GM12878 (cell line): ENCODE results near the gene KLHDC1. TPM values are rescaled to one million over a fixed set of nuclear protein-coding genes. Genes with fewer than 3 reads are reported as not detected.

Source experiments
- ATAC-seq: fragments of 200-7000 bp; cut with Tn5 transposase; 3 replicates; pipeline ENCODE4 v1.9.1; 2020; ENCODE audit warnings: mild to moderate bottlenecking, moderate library complexity
- Bru-seq: library from RNA; stranded (reverse); fragments of 400-500 nt; gene quantifications from one replicate; lab custom pipeline; 2021; lab: Mats Ljungman, UMichigan
- BruChase-seq, 2 experiments: library from RNA; stranded (reverse); fragments of 400-500 nt; gene quantifications; one replicate each; lab custom pipeline; 2021; lab: Mats Ljungman, UMichigan
- BruUV-seq: library from RNA; stranded (reverse); fragments of 400-500 nt; replicated peaks from 2 replicates; lab custom pipeline; 2021; lab: Mats Ljungman, UMichigan
- CTCF ChIA-PET: fragments of 300-600 bp; sonication (Branson Sonifier 250); formaldehyde crosslinking; extraction: SDS; loops from one replicate; lab custom pipeline; 2021; ENCODE audit warnings: inconsistent platforms; lab: Yijun Ruan, JAX
- POLR2A ChIA-PET: fragments of 350-600 bp; formaldehyde crosslinking; extraction: SDS; loops from one replicate; lab custom pipeline; 2021; ENCODE audit warnings: inconsistent platforms; lab: Charles Lee
- RAD21 ChIA-PET: fragments of 300-600 bp; sonication (Branson Sonifier 250); formaldehyde crosslinking; loops from one replicate; lab custom pipeline; 2023; ENCODE audit warnings: antibody characterized with exemption; ENCODE audit not compliant: unreplicated experiment; lab: Charles Lee
- SMC1A ChIA-PET: fragments of 300-600 bp; sonication (Branson Sonifier 250); formaldehyde crosslinking; loops from one replicate; lab custom pipeline; 2023; ENCODE audit not compliant: unreplicated experiment, uncharacterized antibody; lab: Charles Lee
- DNase-seq: peaks from one replicate; pipeline ENCODE4 v3.0.0-alpha.2; 2011; ENCODE audit warnings: low read depth, low spot score
- FAIRE-seq: peaks from 3 replicates; lab custom pipeline; 2011; peaks lifted over from hg19 to GRCh38; lab: Jason Lieb, UNC
- H2AFZ ChIP-seq: 2 replicates; pipeline ENCODE4 v1.6.0; 2011; ENCODE audit warnings: low read depth, low read length, control low read depth; ENCODE audit not compliant: control insufficient read depth
- H3K27ac ChIP-seq: 2 replicates; pipeline ENCODE4 v1.5.1; 2011; ENCODE audit warnings: control low read depth; ENCODE audit not compliant: control insufficient read depth, insufficient read depth
- H3K27me3 ChIP-seq, 2 experiments: replicated peaks in 1 of 2; 2 replicates each; pipeline versions ENCODE4 v1.6.0 to v1.6.1; 2011; ENCODE audit warnings: low read length in 1 of 2; ENCODE audit not compliant: control insufficient read depth in 2 of 2, insufficient read depth in 2 of 2
- H3K36me3 ChIP-seq, 2 experiments: 2 replicates each; pipeline ENCODE4 v1.5.1; 2011; ENCODE audit warnings: low read length in 1 of 2; ENCODE audit not compliant: control insufficient read depth in 2 of 2, insufficient read depth in 2 of 2
- H3K4me1 ChIP-seq: 2 replicates; pipeline ENCODE4 v1.6.1; 2011; ENCODE audit warnings: mild to moderate bottlenecking, low read length, moderate library complexity, mixed read lengths; ENCODE audit not compliant: control insufficient read depth, insufficient read depth
- H3K4me2 ChIP-seq: 2 replicates; pipeline ENCODE4 v1.6.0; 2011; ENCODE audit warnings: control low read depth; ENCODE audit not compliant: control insufficient read depth, insufficient read depth
- H3K4me3 ChIP-seq: fragments of 200-600 bp; sonication (generic); 2 replicates; pipeline ENCODE4 v1.5.1; 2016
- H3K79me2 ChIP-seq: 2 replicates; pipeline ENCODE4 v1.6.0; 2011; ENCODE audit warnings: low read length; ENCODE audit not compliant: control insufficient read depth, insufficient read depth
- H3K9ac ChIP-seq: 2 replicates; pipeline ENCODE4 v1.8.0; 2011; ENCODE audit warnings: low read length, control low read depth, mixed read lengths; ENCODE audit not compliant: control insufficient read depth, insufficient read depth
- H3K9me3 ChIP-seq: replicated peaks from 3 replicates; pipeline ENCODE4 v1.5.1; 2011; ENCODE audit warnings: mild to moderate bottlenecking, low read length; ENCODE audit not compliant: control insufficient read depth, insufficient read depth
- H4K20me1 ChIP-seq: 2 replicates; pipeline ENCODE4 v1.6.0; 2011; ENCODE audit not compliant: control insufficient read depth, insufficient read depth
- BHLHE40 ChIP-seq, 2 experiments: fragments of 450-650 bp in 1 of 2; IDR thresholded peaks; 2 replicates each; pipeline ENCODE4 v1.6.1; 2011 to 2017; ENCODE audit warnings: low read depth in 2 of 2, borderline replicate concordance in 1 of 2, improper control_type of control experiment in 1 of 2, low read length in 1 of 2, mild to moderate bottlenecking in 1 of 2
- CHD2 ChIP-seq: IDR thresholded peaks from 2 replicates; pipeline ENCODE4 v1.6.1; 2011; ENCODE audit warnings: low read depth, low read length, improper control_type of control experiment, borderline replicate concordance
- EED ChIP-seq: sonication (generic); IDR thresholded peaks from 2 replicates; pipeline ENCODE4 v1.6.1; 2016; ENCODE audit warnings: antibody characterized with exemption, low read depth
- MTA2 ChIP-seq: fragments of 450-650 bp; IDR thresholded peaks from 2 replicates; pipeline ENCODE4 v1.6.1; 2016; ENCODE audit warnings: low read depth, mild to moderate bottlenecking, moderate library complexity
- MTA3 ChIP-seq: IDR thresholded peaks from 2 replicates; pipeline ENCODE4 v1.6.1; 2012; ENCODE audit warnings: low read length, inconsistent platforms, borderline replicate concordance
- MXI1 ChIP-seq: fragments of 150-350 bp; IDR thresholded peaks from 2 replicates; pipeline ENCODE4 v1.6.1; 2011; ENCODE audit warnings: low read depth, mild to moderate bottlenecking, inconsistent platforms, low read length, improper control_type of control experiment
- SMAD5 ChIP-seq: IDR thresholded peaks from 2 replicates; pipeline ENCODE4 v1.6.1; 2016; ENCODE audit warnings: antibody characterized with exemption, low read depth
- SP1 ChIP-seq: IDR thresholded peaks from one replicate; pipeline ENCODE4 v1.6.1; 2011; ENCODE audit warnings: low read depth, low read length
- SUPT20H ChIP-seq: IDR thresholded peaks from 2 replicates; pipeline ENCODE4 v1.6.1; 2011; ENCODE audit warnings: low read depth, mild to moderate bottlenecking, low read length, moderate library complexity, borderline replicate concordance; ENCODE audit not compliant: control insufficient read depth
- TAF1 ChIP-seq: IDR thresholded peaks from 2 replicates; pipeline ENCODE4 v1.6.1; 2011; ENCODE audit warnings: mild to moderate bottlenecking, low read depth, low read length, borderline replicate concordance
- WGBS: methylation state at CpG from one replicate; pipeline ENCODE4 v1.1.6; 2016; ENCODE audit warnings: low lambda C conversion rate; ENCODE audit not compliant: insufficient replicate concordance, insufficient coverage; ENCODE audit errors: missing lambda C conversion rate; 5-methylcytosine and 5-hydroxymethylcytosine counted together
- in situ Hi-C: fragments of 300-500 bp; cut with MboI; formaldehyde crosslinking; loops from 9 replicates; pipeline ENCODE4 v1.14.3; 2018; ENCODE audit warnings: mixed read lengths
- intact Hi-C: fragments of 100-400 bp; cut with micrococcal nuclease; formaldehyde crosslinking; loops from one replicate; pipeline ENCODE4 v1.14.2; 2022; ENCODE audit not compliant: unreplicated experiment
- long read RNA-seq, 2 experiments: library from polyadenylated mRNA; unstranded; transcript quantifications; one replicate each; pipeline ENCODE4 v2.0.0, GENCODE V29; 2019 to 2020
- polyA minus RNA-seq, 3 experiments: library from RNA; depleted of rRNA, polyadenylated mRNA; stranded (reverse); fragments of >200 nt; gene quantifications; 2 replicates each; pipeline ENCODE4 v1.2.3, GENCODE V29; 2011
- polyA plus RNA-seq, 11 experiments: library from polyadenylated mRNA; depleted of rRNA in 4 of 11; unstranded in 6 of 11; stranded (reverse) in 5 of 11; fragments of >200 nt; fragmentation: Nextera tagmentation in 4 of 11; fragmentation: Illumina TruSeq in 1 of 11; extraction: Ambion mirVana in 4 of 11; extraction: Trizol in 1 of 11; gene quantifications; 1 replicate in 1 of 11; 2 replicates in 10 of 11; pipeline versions ENCODE4 v1.2.1 to v1.2.3, GENCODE V29; 2011 to 2016; ENCODE audit warnings: inconsistent platforms in 2 of 11, missing spikeins in 2 of 11, low read depth in 1 of 11
- total RNA-seq, 4 experiments: library from RNA; depleted of rRNA in 3 of 4; stranded (reverse); fragments of >200 nt in 3 of 4; fragmentation: Illumina TruSeq in 1 of 4; extraction: Trizol in 1 of 4; gene quantifications; 2 replicates each; pipeline versions ENCODE4 v1.2.1 to v1.2.3, GENCODE V29; 2013 to 2021
- TF ChIP-seq, protein P1 (sequence below): fragments of 450-650 bp; IDR thresholded peaks from 2 replicates; pipeline ENCODE4 v1.6.1; 2016; ENCODE audit warnings: mild to moderate bottlenecking
- TF ChIP-seq, protein P2 (sequence below): fragments of 450-650 bp; IDR thresholded peaks from 2 replicates; pipeline ENCODE4 v1.6.1; 2017; ENCODE audit warnings: low read depth, mild to moderate bottlenecking, moderate library complexity

Gene KLHDC1, protein sequence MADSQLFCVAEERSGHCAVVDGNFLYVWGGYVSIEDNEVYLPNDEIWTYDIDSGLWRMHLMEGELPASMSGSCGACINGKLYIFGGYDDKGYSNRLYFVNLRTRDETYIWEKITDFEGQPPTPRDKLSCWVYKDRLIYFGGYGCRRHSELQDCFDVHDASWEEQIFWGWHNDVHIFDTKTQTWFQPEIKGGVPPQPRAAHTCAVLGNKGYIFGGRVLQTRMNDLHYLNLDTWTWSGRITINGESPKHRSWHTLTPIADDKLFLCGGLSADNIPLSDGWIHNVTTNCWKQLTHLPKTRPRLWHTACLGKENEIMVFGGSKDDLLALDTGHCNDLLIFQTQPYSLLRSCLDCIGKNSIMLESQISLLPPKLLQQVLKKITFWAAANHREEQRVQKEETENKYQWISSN
- total RNA-seq (2013; cell fraction: nucleolus; rRNA removed), result 3.5 and 3.9 TPM in 2 replicates
- 0.34 and 0.65 TPM in 2 replicates for total RNA-seq (2014; rRNA removed)
- total RNA-seq (2014; rRNA removed; fragmentation: Illumina TruSeq; extraction: Trizol), result 0.83 and 0.98 TPM in 2 replicates
- 0.72 and 0.87 TPM in 2 replicates for total RNA-seq (2021)
- 0.49 TPM for polyA plus RNA-seq (2011; ENCODE audit: low read depth)
- polyA plus RNA-seq (2011; rRNA removed), result 0.37 and 0.71 TPM in 2 replicates
- polyA plus RNA-seq (2011; cell fraction: cytosol; rRNA removed), result 0.13 and 0.17 TPM in 2 replicates
- 0.43 and 0.95 TPM in 2 replicates for polyA plus RNA-seq (2011; cell fraction: nucleus; rRNA removed)
- 1.00 and 1.0 TPM in 2 replicates for polyA plus RNA-seq (2012)
- 0.76 and 1.5 TPM in 2 replicates for polyA plus RNA-seq (2014; fragmentation: Illumina TruSeq; extraction: Trizol)
- polyA plus RNA-seq (2014; fragmentation: Nextera tagmentation; extraction: Ambion mirVana), result under 1 TPM; 0.22 to 0.35 TPM
- 0.50 and 0.61 TPM in 2 replicates for polyA plus RNA-seq (2014; rRNA removed)
- polyA plus RNA-seq (2016; fragmentation: Nextera tagmentation; extraction: Ambion mirVana), result under 1 TPM; 0.59 to 0.74 TPM
- 0.41 and 1.2 TPM in 2 replicates for polyA minus RNA-seq (2011; rRNA and poly(A)+ RNA removed)
- polyA minus RNA-seq (2011; cell fraction: cytosol; rRNA and poly(A)+ RNA removed), result not detected in 2 replicates
- 0.12 TPM in 1 of 2 replicates, not detected in the other for polyA minus RNA-seq (2011; cell fraction: nucleus; rRNA and poly(A)+ RNA removed)
- Bru-seq, nascent RNA, result percentile 50 among the genes with signal in this experiment
- BruChase-seq, experiment 1, labeled RNA remaining after a 6-hour chase, result percentile 55 among the genes with signal in this experiment
- percentile 51 among the genes with signal in this experiment for BruChase-seq, experiment 2, labeled RNA remaining after a 2-hour chase
- long read RNA-seq, experiment 1, result 0 reads
- long read RNA-seq, experiment 2, partial matches to known transcripts, result 0 of 1 reads
- long read RNA-seq, experiment 2, other reads (novel, unspliced or antisense), result 1 of 1 reads

DNA sequence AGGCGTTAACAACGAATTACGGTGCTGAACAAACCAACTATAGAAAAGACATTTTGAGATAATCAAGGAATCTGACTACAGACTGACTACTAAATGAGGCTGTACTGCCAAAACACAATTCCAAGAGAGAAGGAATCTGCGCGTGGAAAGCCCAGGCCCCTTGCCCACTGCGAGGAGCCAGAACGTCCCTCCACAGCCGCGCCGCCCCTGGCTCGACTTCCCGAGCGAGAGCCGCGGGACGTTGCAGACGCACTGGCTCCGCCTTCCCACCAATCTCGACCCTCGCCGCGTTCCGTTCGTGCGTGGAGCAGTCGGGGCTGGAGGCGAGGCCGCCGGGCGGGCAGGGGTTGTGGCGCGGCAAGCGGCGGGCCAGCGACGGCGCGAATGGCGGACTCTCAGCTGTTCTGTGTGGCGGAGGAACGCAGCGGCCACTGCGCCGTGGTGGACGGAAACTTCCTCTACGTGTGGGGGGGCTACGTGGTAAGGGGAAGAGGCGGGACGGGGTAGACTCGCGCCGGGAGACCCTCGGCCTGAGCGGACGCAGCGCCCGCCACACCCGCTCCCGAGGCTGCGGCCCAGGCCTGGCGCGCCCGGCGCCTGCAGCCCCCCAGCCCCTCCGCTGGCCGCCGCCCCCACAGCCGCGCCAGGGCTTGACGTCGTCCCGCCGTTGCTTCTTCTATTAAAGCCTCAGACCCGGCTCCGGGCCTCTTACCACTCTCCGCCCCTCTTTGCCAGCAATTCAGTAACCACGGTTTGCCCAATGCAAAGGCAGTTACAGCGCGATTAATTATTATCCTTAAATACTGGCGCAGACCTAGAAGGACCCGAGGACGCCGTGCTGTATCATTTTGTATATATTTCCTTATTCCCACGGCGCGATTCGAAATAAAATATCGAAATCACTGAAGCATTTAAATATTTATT is at the start of gene KLHDC1:
Gene KLHDC1, plus strand, starts transcription at position 310 of the 924 bp plus-strand sequence. Its CDS starts 75 bp downstream, at position 385.
- ChIA-PET SMC1A (interaction anchor here (0.6 to 1.8 kb wide), 4 partner anchors 10 to 59 kb away, joined by 3 to 5 read pairs (median 3); partner anchors contain the start of gene DNAAF2), POLR2A (interaction anchor here (0.7 to 1.3 kb wide), 4 partner anchors 59 to 751 kb away, joined by 3 to 5 read pairs (median 3); partner anchors contain the start of genes MGAT2 and RPL36AL), CTCF (interaction anchor here (0.6 to 1.4 kb wide), 3 partner anchors 71 to 96 kb away, joined by 3 to 5 read pairs (median 4); no protein-coding TSS in a partner anchor), RAD21 (interaction anchor here (0.5 to 1.0 kb wide), 4 partner anchors 10 to 75 kb away, joined by 3 to 4 read pairs (median 4); partner anchors contain the start of gene KLHDC2)
- Histone ChIP-seq H3K4me3 (peak within 1 kb of the TSS; percentile 62), H3K27me3 (no peaks in the 10 kb centered on the region), H3K27ac (peak within 1 kb of the TSS; percentile 33; the same call in 1 of the 2 replicates), H3K79me2 (no peaks in the 10 kb centered on the region), H3K9ac (peak within 1 kb of the TSS; percentile 71), H3K4me2 (peak within 1 kb of the TSS; percentile 89), H3K4me1 (peaks cover 4% of the 10 kb centered on the region), H2AFZ (peak within 1 kb of the TSS; percentile 92), H4K20me1 (no peaks in the 10 kb centered on the region), H3K36me3 (no peaks in the 10 kb centered on the region), H3K9me3 (no peaks in the 10 kb centered on the region)
- intact Hi-C loops (loop anchor here (2.0 kb wide), 1 partner anchor 74 kb away; no protein-coding TSS in a partner anchor), in situ Hi-C loops (no loop called here)
- 3% methylated on average over 76 of the region's 88 CpGs for WGBS
- DNase-seq (no peak), ATAC-seq (peak; percentile 76), FAIRE-seq (no peak)
- TSS peak; percentile 90 for BruUV-seq
- TF ChIP-seq BHLHE40 (IDR thresholded peaks at IDR 0.05; ENCODE audit: borderline replicate concordance in 1 of 2, low read depth in 2 of 2, low read length in 1 of 2), result peak in 1 of 2 experiments; percentile 36; a peak in 1 of 4 replicates
- TF ChIP-seq TAF1, result peak; percentile 36; the same call in 1 of the 2 replicates
- TF ChIP-seq, protein P1, sequence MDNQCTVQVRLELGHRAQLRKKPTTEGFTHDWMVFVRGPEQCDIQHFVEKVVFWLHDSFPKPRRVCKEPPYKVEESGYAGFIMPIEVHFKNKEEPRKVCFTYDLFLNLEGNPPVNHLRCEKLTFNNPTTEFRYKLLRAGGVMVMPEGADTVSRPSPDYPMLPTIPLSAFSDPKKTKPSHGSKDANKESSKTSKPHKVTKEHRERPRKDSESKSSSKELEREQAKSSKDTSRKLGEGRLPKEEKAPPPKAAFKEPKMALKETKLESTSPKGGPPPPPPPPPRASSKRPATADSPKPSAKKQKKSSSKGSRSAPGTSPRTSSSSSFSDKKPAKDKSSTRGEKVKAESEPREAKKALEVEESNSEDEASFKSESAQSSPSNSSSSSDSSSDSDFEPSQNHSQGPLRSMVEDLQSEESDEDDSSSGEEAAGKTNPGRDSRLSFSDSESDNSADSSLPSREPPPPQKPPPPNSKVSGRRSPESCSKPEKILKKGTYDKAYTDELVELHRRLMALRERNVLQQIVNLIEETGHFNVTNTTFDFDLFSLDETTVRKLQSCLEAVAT, result peak; percentile 45
- peak; percentile 62; the same call in 1 of the 2 replicates for TF ChIP-seq MXI1
- 0 out of 2 replicates have a peak, but pooled peaks have one; percentile 30 for TF ChIP-seq SMAD5
- TF ChIP-seq, protein P2, sequence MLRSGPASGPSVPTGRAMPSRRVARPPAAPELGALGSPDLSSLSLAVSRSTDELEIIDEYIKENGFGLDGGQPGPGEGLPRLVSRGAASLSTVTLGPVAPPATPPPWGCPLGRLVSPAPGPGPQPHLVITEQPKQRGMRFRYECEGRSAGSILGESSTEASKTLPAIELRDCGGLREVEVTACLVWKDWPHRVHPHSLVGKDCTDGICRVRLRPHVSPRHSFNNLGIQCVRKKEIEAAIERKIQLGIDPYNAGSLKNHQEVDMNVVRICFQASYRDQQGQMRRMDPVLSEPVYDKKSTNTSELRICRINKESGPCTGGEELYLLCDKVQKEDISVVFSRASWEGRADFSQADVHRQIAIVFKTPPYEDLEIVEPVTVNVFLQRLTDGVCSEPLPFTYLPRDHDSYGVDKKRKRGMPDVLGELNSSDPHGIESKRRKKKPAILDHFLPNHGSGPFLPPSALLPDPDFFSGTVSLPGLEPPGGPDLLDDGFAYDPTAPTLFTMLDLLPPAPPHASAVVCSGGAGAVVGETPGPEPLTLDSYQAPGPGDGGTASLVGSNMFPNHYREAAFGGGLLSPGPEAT, result peak; percentile 27; the same call in 1 of the 2 replicates
- TF ChIP-seq SUPT20H, result no peak
- TF ChIP-seq MTA2, result 0 out of 2 replicates have a peak, but pooled peaks have one; percentile 14
- peak; percentile 38; the same call in 1 of the 2 replicates for TF ChIP-seq EED
- TF ChIP-seq SP1, result peak; percentile 18
- TF ChIP-seq CHD2, result peak; percentile 21; the same call in 1 of the 2 replicates
- no peak for TF ChIP-seq MTA3
